Uterus (tissue), 2 donors: ENCODE data around the gene PRUNE1.

Experiments used
- POLR2A ChIP-seq, 2 donors: fragments of 450-650 bp; IDR thresholded peaks; one replicate each; pipeline ENCODE4 v1.6.1; 2016; ENCODE audit warnings: antibody characterized with exemption in 2 of 2, mild to moderate bottlenecking in 1 of 2, moderate library complexity in 1 of 2
- TF ChIP-seq, protein P1 (sequence below), 4 experiments: fragments of 200-600 bp in 2 of 4; fragments of 450-650 bp in 2 of 4; sonication (generic) in 2 of 4; IDR thresholded peaks; one replicate each; pipeline ENCODE4 v1.5.1; 2016 to 2019; ENCODE audit warnings: antibody characterized with exemption in 4 of 4, mild to moderate bottlenecking in 2 of 4, moderate library complexity in 1 of 4

DNA sequence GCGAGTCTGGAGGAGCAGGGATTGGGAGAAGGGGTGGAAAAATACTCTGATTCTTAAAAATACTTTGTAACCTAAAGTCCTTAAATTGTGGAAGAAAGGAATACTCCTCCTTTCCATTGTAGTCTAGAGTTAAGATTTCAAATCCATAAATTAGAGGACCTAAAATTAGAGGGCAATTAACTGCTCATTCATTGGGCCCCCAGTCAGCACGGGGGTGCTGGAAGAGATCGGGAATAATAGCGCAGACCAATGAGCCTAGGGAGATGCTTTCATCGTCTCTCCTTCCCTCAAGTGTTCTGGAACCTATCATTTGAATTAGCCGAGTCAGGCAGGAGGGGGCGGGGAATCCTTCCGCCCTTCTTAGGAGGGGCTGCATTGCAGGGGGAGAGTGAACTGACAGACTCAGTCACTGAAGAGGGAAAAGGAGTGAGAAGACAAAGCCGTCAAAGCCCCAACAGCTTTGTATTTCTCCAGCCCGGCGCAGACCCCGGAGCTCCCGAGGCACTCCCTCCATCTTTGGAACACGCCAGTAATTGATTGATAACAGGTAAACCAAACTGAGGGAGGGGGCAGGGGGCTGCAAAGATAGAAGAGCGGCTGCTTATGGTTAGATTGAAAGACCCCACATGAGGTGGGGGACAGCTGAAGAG is 51.9 kb downstream of the PRUNE1 start, which contains the start of gene MLLT11:
- TF ChIP-seq, protein P1, sequence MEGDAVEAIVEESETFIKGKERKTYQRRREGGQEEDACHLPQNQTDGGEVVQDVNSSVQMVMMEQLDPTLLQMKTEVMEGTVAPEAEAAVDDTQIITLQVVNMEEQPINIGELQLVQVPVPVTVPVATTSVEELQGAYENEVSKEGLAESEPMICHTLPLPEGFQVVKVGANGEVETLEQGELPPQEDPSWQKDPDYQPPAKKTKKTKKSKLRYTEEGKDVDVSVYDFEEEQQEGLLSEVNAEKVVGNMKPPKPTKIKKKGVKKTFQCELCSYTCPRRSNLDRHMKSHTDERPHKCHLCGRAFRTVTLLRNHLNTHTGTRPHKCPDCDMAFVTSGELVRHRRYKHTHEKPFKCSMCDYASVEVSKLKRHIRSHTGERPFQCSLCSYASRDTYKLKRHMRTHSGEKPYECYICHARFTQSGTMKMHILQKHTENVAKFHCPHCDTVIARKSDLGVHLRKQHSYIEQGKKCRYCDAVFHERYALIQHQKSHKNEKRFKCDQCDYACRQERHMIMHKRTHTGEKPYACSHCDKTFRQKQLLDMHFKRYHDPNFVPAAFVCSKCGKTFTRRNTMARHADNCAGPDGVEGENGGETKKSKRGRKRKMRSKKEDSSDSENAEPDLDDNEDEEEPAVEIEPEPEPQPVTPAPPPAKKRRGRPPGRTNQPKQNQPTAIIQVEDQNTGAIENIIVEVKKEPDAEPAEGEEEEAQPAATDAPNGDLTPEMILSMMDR (IDR thresholded peaks at IDR 0.05), result no peak
- peak; percentile 39 to 48 for TF ChIP-seq POLR2A (IDR thresholded peaks at IDR 0.05)
